Esophagus squamous epithelium (tissue), 5 donors: Measurements from ENCODE around the gene MALT1. TPM values are rescaled to one million over a fixed set of nuclear protein-coding genes. Genes with fewer than 3 reads are reported as not detected.

Source experiments
- DNase-seq: peaks from one replicate; lab custom pipeline; 2025; lab: John Stamatoyannopoulos, UW
- H3K27ac ChIP-seq, 4 donors: fragments of 200-600 bp; sonication (generic); one replicate each; pipeline ENCODE4 v1.5.1; 2016 to 2019; ENCODE audit warnings: mild to moderate bottlenecking in 1 of 4
- H3K27me3 ChIP-seq, 4 donors: fragments of 200-600 bp; sonication (generic); 1 replicate in 3 of 4; 2 replicates in 1 of 4; pipeline versions ENCODE4 v1.5.1 to v1.6.0; 2017 to 2021; ENCODE audit warnings: antibody characterized with exemption in 1 of 4
- H3K36me3 ChIP-seq, 3 donors: fragments of 200-600 bp; sonication (generic); one replicate each; pipeline ENCODE4 v1.5.1; 2016 to 2019
- H3K4me1 ChIP-seq, 3 donors: fragments of 200-600 bp; sonication (generic); one replicate each; pipeline ENCODE4 v1.5.1; 2017 to 2019
- H3K4me3 ChIP-seq, 4 donors: fragments of 200-600 bp; sonication (generic); 1 replicate in 3 of 4; 2 replicates in 1 of 4; pipeline ENCODE4 v1.5.1; 2016 to 2019; ENCODE audit warnings: mild to moderate bottlenecking in 2 of 4, moderate library complexity in 1 of 4
- H3K9me3 ChIP-seq, 3 donors: fragments of 200-600 bp; sonication (generic); one replicate each; pipeline ENCODE4 v1.5.1; 2016 to 2019
- CTCF ChIP-seq, 6 experiments: fragments of 450-650 bp in 4 of 6; fragments of 200-600 bp in 2 of 6; sonication (generic) in 2 of 6; IDR thresholded peaks; one replicate each; pipeline ENCODE4 v1.5.1; 2016 to 2019; ENCODE audit warnings: antibody characterized with exemption in 6 of 6, mild to moderate bottlenecking in 4 of 6, moderate library complexity in 4 of 6
- POLR2A ChIP-seq, 4 donors: fragments of 450-650 bp; IDR thresholded peaks; one replicate each; pipeline ENCODE4 v1.6.1; 2017; ENCODE audit warnings: antibody characterized with exemption in 4 of 4, mild to moderate bottlenecking in 4 of 4, moderate library complexity in 3 of 4
- WGBS, 2 donors: methylation state at CpG; one replicate each; pipeline ENCODE4 v1.1.5; 2018; 5-methylcytosine and 5-hydroxymethylcytosine counted together
- intact Hi-C: fragments of 100-400 bp; cut with DNase I; formaldehyde crosslinking; loops from one replicate; pipeline ENCODE4 v1.15.0; 2022
- total RNA-seq, 4 donors: library from RNA; depleted of rRNA; stranded (reverse); fragments of >200 nt; gene quantifications; one replicate each; pipeline ENCODE4 v1.1.0, GENCODE V29; 2016
- donor health status: DM: yes; HTN: yes; CAD: no.

Gene MALT1
- total RNA-seq, 4 donors from 2014 or later = 25.2 to 48.6 (median 30.7) TPM

GRCh38 chr18:58728719-58729118, 57.5 kb downstream of the MALT1 start:
- 80 to 94% methylated on average over 3 of the region's 3 CpGs for WGBS, 2 donors
- TF ChIP-seq CTCF (IDR thresholded peaks at IDR 0.05) (no peak), POLR2A (IDR thresholded peaks at IDR 0.05) (no peak)
- H3K4me1 ChIP-seq = no peaks in the 10 kb centered on the region
- H3K9me3 ChIP-seq = no peaks in the 10 kb centered on the region
- H3K4me3 ChIP-seq = no peak overlapping the region
- intact Hi-C loops = no loop called here
- H3K27me3 ChIP-seq = no peaks in the 10 kb centered on the region
- H3K36me3 ChIP-seq = peaks cover 0 to 82% (median under 1%) of the 10 kb centered on the region in 3 donors
- no peak for DNase-seq
- H3K27ac ChIP-seq = no peak overlapping the region

- Histone ChIP-seq H3K4me1 (no peaks in the 10 kb centered on the region), H3K9me3 (no peaks in the 10 kb centered on the region), H3K36me3 (peaks cover 8 to 82% (median 13%) of the 10 kb centered on the region in 3 donors), H3K27me3 (no peaks in the 10 kb centered on the region), H3K27ac (no peak overlapping the region), H3K4me3 (no peak overlapping the region)
- DNase-seq = no peak
- TF ChIP-seq CTCF (IDR thresholded peaks at IDR 0.05) (no peak), POLR2A (IDR thresholded peaks at IDR 0.05) (no peak)
- intact Hi-C loops = no loop called here
- 83 to 89% methylated on average over 2 of the region's 2 CpGs for WGBS, 2 donors
These were observed 59.4 kb downstream of the MALT1 start for GRCh38 chr18:58730618-58731017.

GRCh38 chr18:58732471-58732870, 61.2 kb downstream of the MALT1 start:
- no peak for TF ChIP-seq POLR2A (IDR thresholded peaks at IDR 0.05)
- no peak for TF ChIP-seq CTCF (IDR thresholded peaks at IDR 0.05)
- Histone ChIP-seq H3K9me3 (no peaks in the 10 kb centered on the region), H3K36me3 (peaks cover 8 to 84% (median 13%) of the 10 kb centered on the region in 3 donors), H3K27ac (no peak overlapping the region), H3K27me3 (no peaks in the 10 kb centered on the region), H3K4me3 (no peak overlapping the region), H3K4me1 (no peaks in the 10 kb centered on the region)
- intact Hi-C loops = no loop called here
- 90% methylated on average over 2 of the region's 2 CpGs for WGBS, 2 donors
- DNase-seq = no peak

GRCh38 chr18:58733866-58734265, 62.6 kb downstream of the MALT1 start:
- no peaks in the 10 kb centered on the region for H3K9me3 ChIP-seq
- no peak for DNase-seq
- H3K4me3 ChIP-seq = no peak overlapping the region
- H3K27ac ChIP-seq = no peak overlapping the region
- intact Hi-C loops = no loop called here
- H3K27me3 ChIP-seq = no peaks in the 10 kb centered on the region
- H3K36me3 ChIP-seq = peaks cover 8 to 84% (median 13%) of the 10 kb centered on the region in 3 donors
- TF ChIP-seq CTCF (IDR thresholded peaks at IDR 0.05) (no peak), POLR2A (IDR thresholded peaks at IDR 0.05) (no peak)
- WGBS, 2 donors = 90 to 91% methylated on average over 1 of the region's 1 CpG
- H3K4me1 ChIP-seq = no peaks in the 10 kb centered on the region

- no peak for TF ChIP-seq POLR2A (IDR thresholded peaks at IDR 0.05)
- TF ChIP-seq CTCF (IDR thresholded peaks at IDR 0.05) = no peak
- no peaks in the 10 kb centered on the region for H3K9me3 ChIP-seq
- no peaks in the 10 kb centered on the region for H3K4me1 ChIP-seq
- H3K27me3 ChIP-seq = no peaks in the 10 kb centered on the region
- DNase-seq = no peak
- intact Hi-C loops = no loop called here
- peaks cover 8 to 87% (median 13%) of the 10 kb centered on the region in 3 donors for H3K36me3 ChIP-seq
- no peak overlapping the region for H3K4me3 ChIP-seq
- H3K27ac ChIP-seq = no peak overlapping the region
- WGBS, 2 donors = 94 to 95% methylated on average over 3 of the region's 3 CpGs
These were observed 67.1 kb downstream of the MALT1 start for GRCh38 chr18:58738322-58738721.
